NK-92 treated with Interleukin-12 subunit alpha and Interleukin-12 subunit beta, amount 100 ng/mL, for 24 hours (cell line): Measurements from ENCODE around the gene GTF2H4.

Source experiments
- DNase-seq: peaks from one replicate; lab custom pipeline; 2025; lab: John Stamatoyannopoulos, UW

The GTF2H4 gene

DNA sequence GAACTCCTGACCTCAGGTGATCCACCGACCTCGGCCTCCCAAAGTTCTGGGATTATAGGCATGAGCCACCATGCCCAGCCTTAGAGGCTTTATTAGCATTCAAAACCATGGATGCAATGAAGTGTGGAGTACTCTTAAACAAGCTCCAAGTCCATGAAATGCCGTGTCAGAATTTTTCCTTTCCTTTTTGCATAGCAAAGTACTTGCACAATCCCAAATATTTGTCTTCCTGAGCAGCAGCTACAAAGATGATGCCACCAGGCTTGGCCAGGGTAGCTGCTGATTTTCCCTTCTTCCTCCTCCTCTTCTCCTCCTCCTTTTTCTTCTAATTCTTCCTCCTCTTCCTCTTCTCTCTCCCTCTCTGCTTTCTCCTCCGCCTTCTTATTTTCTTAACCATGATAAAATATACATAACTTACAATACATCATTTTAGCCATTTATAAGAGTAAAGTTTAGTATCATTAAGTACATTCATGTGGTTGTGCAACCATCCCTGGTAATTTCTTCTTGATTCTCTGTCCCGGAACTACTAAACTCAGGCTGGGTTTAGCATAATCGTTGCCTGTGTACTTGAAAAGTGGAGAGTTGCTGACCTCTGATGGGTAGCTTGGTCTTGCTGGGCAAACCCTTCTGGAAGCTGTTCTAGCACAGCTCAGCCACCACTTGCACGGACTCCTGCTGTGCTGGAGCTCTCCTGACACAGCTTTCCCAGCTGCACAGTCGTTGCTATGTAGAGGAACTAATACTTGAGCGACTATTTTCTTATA, 53.1 kb downstream of the GTF2H4 start:
- DNase-seq = no peak

DNA sequence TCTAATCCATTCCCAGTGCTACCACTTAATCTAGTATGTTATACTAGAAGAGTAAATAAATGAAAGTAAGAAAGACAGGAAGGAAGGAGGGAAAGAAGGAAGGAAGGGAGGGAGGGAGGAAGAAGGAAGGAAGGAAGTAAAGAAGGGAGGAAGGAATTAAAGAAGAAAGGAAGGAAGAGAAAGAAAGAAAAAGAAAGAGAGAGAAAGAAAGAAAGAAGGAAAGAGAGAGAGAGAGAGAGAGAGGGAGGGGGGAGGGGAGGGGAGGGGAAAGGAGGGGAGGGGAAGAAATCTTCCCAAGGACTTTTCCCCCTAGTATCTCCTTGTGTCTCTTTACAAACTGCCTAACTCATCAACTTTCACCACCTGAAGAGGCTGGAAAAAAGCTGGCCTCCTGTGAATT, 54.7 kb downstream of the GTF2H4 start:
- DNase-seq = no peak

DNA sequence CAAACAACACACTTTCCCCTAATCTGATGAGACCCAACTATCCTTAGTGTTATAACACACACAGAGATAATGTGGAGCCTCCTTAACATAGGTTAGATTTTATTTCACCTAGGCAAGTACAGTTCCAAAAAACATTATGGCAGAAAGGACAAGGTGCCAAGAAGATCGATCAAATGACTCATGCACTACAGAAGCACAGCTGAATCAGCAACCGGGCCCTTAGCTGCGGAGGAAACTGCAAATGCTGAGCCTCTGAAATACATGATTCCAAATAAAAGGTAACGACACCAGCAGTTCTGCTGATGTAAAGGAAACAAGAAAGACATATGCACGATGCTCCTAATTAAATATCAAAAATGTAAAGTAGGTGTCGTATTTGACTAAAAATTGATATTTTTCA, 55.6 kb downstream of the GTF2H4 start:
- no peak for DNase-seq
